Neural progenitor cell (in vitro differentiated cells): ENCODE data around the gene GALNTL6.

Source experiments
- EZH2 ChIP-seq: fragments of 200-600 bp; sonication (generic); IDR thresholded peaks from 2 replicates; pipeline ENCODE4 v1.6.1; 2017; ENCODE audit warnings: antibody characterized with exemption, mild to moderate bottlenecking, moderate library complexity
- EZH2phosphoT487 ChIP-seq: fragments of 200-600 bp; sonication (generic); IDR thresholded peaks from 2 replicates; pipeline ENCODE4 v1.6.1; 2017; ENCODE audit warnings: antibody characterized with exemption
- TF ChIP-seq, protein P1 (sequence below): fragments of 200-600 bp; sonication (generic); IDR thresholded peaks from 2 replicates; pipeline ENCODE4 v1.5.1; 2017; ENCODE audit warnings: antibody characterized with exemption, mild to moderate bottlenecking

DNA sequence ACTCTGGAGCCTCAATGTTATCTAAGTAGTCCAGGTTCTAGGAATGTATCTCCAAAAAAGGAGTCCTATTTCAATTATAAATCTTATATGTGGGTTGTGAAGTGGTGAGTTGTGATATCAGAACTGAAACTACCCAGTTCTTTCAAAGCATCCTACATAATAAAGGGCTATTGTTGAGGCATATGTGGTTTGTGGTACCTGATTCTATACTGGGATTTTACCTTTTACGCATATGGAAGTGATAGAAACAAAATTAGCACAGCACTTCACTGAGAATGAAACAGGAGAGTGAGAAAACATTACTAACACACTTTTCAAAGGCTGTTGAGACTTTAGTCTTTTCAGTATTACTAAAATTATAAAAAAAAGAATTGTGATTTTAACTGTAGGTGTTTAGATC, 937.7 kb downstream of the GALNTL6 start:
- TF ChIP-seq, protein P1, sequence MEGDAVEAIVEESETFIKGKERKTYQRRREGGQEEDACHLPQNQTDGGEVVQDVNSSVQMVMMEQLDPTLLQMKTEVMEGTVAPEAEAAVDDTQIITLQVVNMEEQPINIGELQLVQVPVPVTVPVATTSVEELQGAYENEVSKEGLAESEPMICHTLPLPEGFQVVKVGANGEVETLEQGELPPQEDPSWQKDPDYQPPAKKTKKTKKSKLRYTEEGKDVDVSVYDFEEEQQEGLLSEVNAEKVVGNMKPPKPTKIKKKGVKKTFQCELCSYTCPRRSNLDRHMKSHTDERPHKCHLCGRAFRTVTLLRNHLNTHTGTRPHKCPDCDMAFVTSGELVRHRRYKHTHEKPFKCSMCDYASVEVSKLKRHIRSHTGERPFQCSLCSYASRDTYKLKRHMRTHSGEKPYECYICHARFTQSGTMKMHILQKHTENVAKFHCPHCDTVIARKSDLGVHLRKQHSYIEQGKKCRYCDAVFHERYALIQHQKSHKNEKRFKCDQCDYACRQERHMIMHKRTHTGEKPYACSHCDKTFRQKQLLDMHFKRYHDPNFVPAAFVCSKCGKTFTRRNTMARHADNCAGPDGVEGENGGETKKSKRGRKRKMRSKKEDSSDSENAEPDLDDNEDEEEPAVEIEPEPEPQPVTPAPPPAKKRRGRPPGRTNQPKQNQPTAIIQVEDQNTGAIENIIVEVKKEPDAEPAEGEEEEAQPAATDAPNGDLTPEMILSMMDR, result no peak
- TF ChIP-seq EZH2, result no peak
- TF ChIP-seq EZH2phosphoT487, result no peak
